Naive thymus-derived CD4-positive, alpha-beta T cell (primary cell): ENCODE results near the gene CCSER1. TPM values are rescaled to one million over a fixed set of nuclear protein-coding genes. Genes with fewer than 3 reads are reported as not detected.
"Not testable (repeated sequence)": the region's sequence is repeated elsewhere in the genome, so short reads cannot be mapped to it uniquely, and the experiment has no call there.

Experiments used
- ATAC-seq: fragments of 150-1000 bp; cut with Tn5 transposase; 2 replicates; pipeline ENCODE4 v1.10.0; 2021; ENCODE audit warnings: mild to moderate bottlenecking, moderate library complexity
- CTCF ChIA-PET: fragments of 350-600 bp; sonication (Branson Sonifier 250); formaldehyde crosslinking; loops from one replicate; lab custom pipeline; 2021; ENCODE audit warnings: antibody characterized with exemption; lab: Charles Lee
- POLR2A ChIA-PET: fragments of 350-600 bp; sonication (Branson Sonifier 250); formaldehyde crosslinking; loops from one replicate; lab custom pipeline; 2021; ENCODE audit warnings: antibody characterized with exemption, inconsistent platforms; lab: Charles Lee
- DNase-seq, 9 donors: peaks; one replicate each; pipeline versions ENCODE4 v3.0.0 to v3.0.0-alpha.2; 2020 to 2022; ENCODE audit warnings: mixed read lengths in 1 of 9
- H3K27ac ChIP-seq: one replicate; pipeline ENCODE4 v1.7.0; 2013; ENCODE audit warnings: mild to moderate bottlenecking, low read depth, low read length, moderate library complexity
- H3K27me3 ChIP-seq, 2 donors: one replicate each; pipeline ENCODE4 v1.7.0; 2013; ENCODE audit warnings: low read length in 2 of 2, mild to moderate bottlenecking in 2 of 2, moderate library complexity in 2 of 2; ENCODE audit not compliant: control insufficient read depth in 2 of 2, insufficient read depth in 2 of 2
- H3K36me3 ChIP-seq, 3 experiments: 1 replicate in 2 of 3; 2 replicates in 1 of 3; pipeline ENCODE4 v1.7.0; 2013; ENCODE audit warnings: low read length in 3 of 3, mild to moderate bottlenecking in 3 of 3, moderate library complexity in 1 of 3; ENCODE audit not compliant: insufficient read depth in 3 of 3, control insufficient read depth in 2 of 3
- H3K4me1 ChIP-seq, 2 donors: one replicate each; pipeline ENCODE4 v1.7.0; 2013; ENCODE audit warnings: low read length in 2 of 2, mild to moderate bottlenecking in 2 of 2, moderate library complexity in 1 of 2; ENCODE audit not compliant: control insufficient read depth in 2 of 2, insufficient read depth in 2 of 2
- H3K4me3 ChIP-seq: 2 replicates; pipeline ENCODE4 v1.7.0; 2013; ENCODE audit warnings: mild to moderate bottlenecking, low read length
- H3K9me3 ChIP-seq, 3 experiments: 1 replicate in 2 of 3; 2 replicates in 1 of 3; pipeline ENCODE4 v1.7.0; 2013; ENCODE audit warnings: low read length in 3 of 3; ENCODE audit not compliant: control insufficient read depth in 2 of 3
- H3K27ac Mint-ChIP-seq, 9 donors: one replicate each; pipeline ENCODE4 v1.8.0; 2020 to 2022; ENCODE audit warnings: mixed read lengths in 9 of 9, mild to moderate bottlenecking in 8 of 9, moderate library complexity in 5 of 9, inconsistent platforms in 2 of 9
- H3K27me3 Mint-ChIP-seq, 5 donors: one replicate each; pipeline ENCODE4 v1.8.0; 2021 to 2022; ENCODE audit warnings: mixed read lengths in 5 of 5, mild to moderate bottlenecking in 1 of 5
- H3K36me3 Mint-ChIP-seq, 5 donors: one replicate each; pipeline ENCODE4 v1.8.0; 2020 to 2022; ENCODE audit warnings: mixed read lengths in 5 of 5, mild to moderate bottlenecking in 3 of 5, inconsistent platforms in 1 of 5
- H3K4me1 Mint-ChIP-seq, 7 donors: one replicate each; pipeline ENCODE4 v1.8.0; 2020 to 2022; ENCODE audit warnings: mixed read lengths in 7 of 7, mild to moderate bottlenecking in 3 of 7, inconsistent platforms in 1 of 7
- H3K4me3 Mint-ChIP-seq, 10 donors: one replicate each; pipeline ENCODE4 v1.8.0; 2020 to 2022; ENCODE audit warnings: mild to moderate bottlenecking in 10 of 10, mixed read lengths in 10 of 10, moderate library complexity in 6 of 10, inconsistent platforms in 2 of 10
- H3K9me3 Mint-ChIP-seq, 11 donors: one replicate each; pipeline ENCODE4 v1.8.0; 2020 to 2022; ENCODE audit warnings: mixed read lengths in 11 of 11, mild to moderate bottlenecking in 4 of 11, inconsistent platforms in 1 of 11, moderate library complexity in 1 of 11
- intact Hi-C, 2 donors: fragments of 100-400 bp; cut with micrococcal nuclease; formaldehyde crosslinking; loops; one replicate each; pipeline ENCODE4 v1.15.1; 2023
- polyA plus RNA-seq, 2 donors: library from polyadenylated mRNA; unstranded; fragments of 300-500 nt; fragmentation: Illumina TruSeq; gene quantifications; one replicate each; pipeline ENCODE4 v1.2.3, GENCODE V29; 2021
- total RNA-seq, 6 experiments: library from RNA in 5 of 6; stranded (reverse) in 5 of 6; gene quantifications; 1 replicate in 5 of 6; 2 replicates in 1 of 6; pipeline ENCODE4 v1.2.3 and lab custom pipeline; 2021 to 2026

The CCSER1 gene
- total and polyA plus RNA-seq, 7 experiments from 2014 or later = 0.30 to 4.0 (median 1.4) TPM; not detected in 3

DNA sequence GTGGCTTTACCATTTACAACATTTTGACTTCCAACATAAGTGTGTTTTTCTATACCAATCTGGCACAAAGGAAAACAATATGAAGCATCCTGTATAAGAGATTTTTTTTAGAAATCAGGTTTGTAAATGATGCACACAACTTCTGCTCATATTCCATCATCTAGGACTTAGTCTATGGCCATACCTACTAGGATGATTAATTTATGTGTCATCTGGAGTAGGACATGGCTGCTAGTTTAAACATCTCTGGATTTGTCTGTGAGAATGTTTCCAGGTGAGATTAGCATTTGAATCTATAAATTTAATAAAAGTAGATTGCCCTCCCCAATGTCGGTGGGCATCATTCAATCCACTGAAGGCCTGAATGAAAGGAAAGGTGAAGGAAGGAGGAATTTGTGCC lies 1493.8 kb downstream of the CCSER1 start:
- Histone ChIP-seq H3K36me3 (no peaks in the 10 kb centered on the region), H3K9me3 (no peaks in the 10 kb centered on the region), H3K27ac (no peak overlapping the region), H3K4me3 (no peak overlapping the region), H3K4me1 (no peaks in the 10 kb centered on the region), H3K27me3 (no peaks in the 10 kb centered on the region)
- CTCF ChIA-PET = no interaction called here
- no peak overlapping the region for H3K27ac Mint-ChIP-seq
- intact Hi-C loops = no loop called here
- no peaks in the 10 kb centered on the region for H3K4me1 Mint-ChIP-seq
- peaks cover 2 to 25% (median 10%) of the 10 kb centered on the region in 11 donors for H3K9me3 Mint-ChIP-seq
- no peaks in the 10 kb centered on the region for H3K27me3 Mint-ChIP-seq
- POLR2A ChIA-PET = no interaction called here
- no peak for ATAC-seq
- DNase-seq = no peak
- H3K36me3 Mint-ChIP-seq = no peaks in the 10 kb centered on the region
- H3K4me3 Mint-ChIP-seq = no peak overlapping the region

DNA sequence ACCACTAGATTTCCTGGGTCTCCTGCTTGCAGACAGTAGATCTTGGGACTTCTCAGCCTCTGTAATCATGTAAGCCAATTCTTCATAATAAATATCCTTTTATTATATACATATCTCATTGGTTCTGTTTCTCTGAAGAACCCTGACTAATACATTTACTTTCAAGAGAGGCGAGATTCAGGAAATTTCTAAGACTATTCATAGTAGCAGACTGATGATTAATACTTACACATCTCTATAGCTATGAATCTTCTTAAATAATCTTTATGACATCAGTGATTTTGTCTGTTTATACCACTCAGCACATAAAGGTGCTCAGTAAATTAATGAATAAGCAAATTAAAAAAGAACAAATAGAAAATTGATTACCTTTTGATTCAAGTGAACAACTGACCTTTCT lies 1494.3 kb downstream of the CCSER1 start:
- POLR2A ChIA-PET = no interaction called here
- Mint-ChIP-seq H3K4me3 (no peak overlapping the region), H3K36me3 (no peaks in the 10 kb centered on the region), H3K27me3 (no peaks in the 10 kb centered on the region), H3K27ac (no peak overlapping the region), H3K4me1 (no peaks in the 10 kb centered on the region), H3K9me3 (peaks cover under 1 to 21% (median 8%) of the 10 kb centered on the region in 11 donors)
- Histone ChIP-seq H3K27me3 (no peaks in the 10 kb centered on the region), H3K4me1 (no peaks in the 10 kb centered on the region), H3K36me3 (no peaks in the 10 kb centered on the region), H3K4me3 (no peak overlapping the region), H3K27ac (no peak overlapping the region), H3K9me3 (no peaks in the 10 kb centered on the region)
- CTCF ChIA-PET = no interaction called here
- ATAC-seq (no peak), DNase-seq (no peak)
- intact Hi-C loops = no loop called here

GRCh38 chr4:91622925-91623602 lies 1495.9 kb downstream of the CCSER1 start:
- DNase-seq = no peak
- Histone ChIP-seq H3K27ac (no peak overlapping the region), H3K27me3 (no peaks in the 10 kb centered on the region), H3K4me3 (no peak overlapping the region), H3K9me3 (no peaks in the 10 kb centered on the region), H3K36me3 (no peaks in the 10 kb centered on the region), H3K4me1 (no peaks in the 10 kb centered on the region)
- CTCF ChIA-PET = no interaction called here
- H3K36me3 Mint-ChIP-seq = no peaks in the 10 kb centered on the region
- H3K4me1 Mint-ChIP-seq = no peaks in the 10 kb centered on the region
- POLR2A ChIA-PET = no interaction called here
- no peak for ATAC-seq
- peaks cover 2 to 23% (median 11%) of the 10 kb centered on the region in 11 donors for H3K9me3 Mint-ChIP-seq
- intact Hi-C loops = no loop called here
- H3K4me3 Mint-ChIP-seq = no peak overlapping the region
- no peaks in the 10 kb centered on the region for H3K27me3 Mint-ChIP-seq
- H3K27ac Mint-ChIP-seq = no peak overlapping the region

DNA sequence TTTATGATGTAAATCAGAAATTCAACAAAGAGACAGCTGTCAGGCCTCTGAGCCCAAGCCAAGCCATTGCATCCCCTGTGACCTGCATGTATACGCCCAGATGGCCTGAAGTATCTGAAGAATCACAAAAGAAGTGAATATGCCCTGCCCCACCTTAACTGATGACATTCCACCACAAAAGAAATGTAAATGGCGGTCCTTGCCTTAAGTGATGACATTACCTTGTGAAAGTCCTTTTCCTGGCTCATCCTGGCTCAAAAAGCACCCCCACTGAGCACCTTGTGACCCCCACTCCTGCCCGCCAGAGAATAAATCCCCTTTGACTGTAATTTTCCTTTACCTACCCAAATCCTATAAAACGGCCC lies 1496.4 kb downstream of the CCSER1 start:
- H3K9me3 ChIP-seq, H3K4me1 ChIP-seq, ATAC-seq, H3K4me1 Mint-ChIP-seq, H3K27me3 Mint-ChIP-seq, H3K36me3 Mint-ChIP-seq, H3K27ac Mint-ChIP-seq, H3K27ac ChIP-seq, H3K36me3 ChIP-seq, H3K4me3 Mint-ChIP-seq, POLR2A ChIA-PET, CTCF ChIA-PET, DNase-seq, intact Hi-C loops, H3K4me3 ChIP-seq, H3K27me3 ChIP-seq: not testable (repeated sequence)
- peaks cover 2 to 23% (median 11%) of the 10 kb centered on the region in 11 donors for H3K9me3 Mint-ChIP-seq

DNA sequence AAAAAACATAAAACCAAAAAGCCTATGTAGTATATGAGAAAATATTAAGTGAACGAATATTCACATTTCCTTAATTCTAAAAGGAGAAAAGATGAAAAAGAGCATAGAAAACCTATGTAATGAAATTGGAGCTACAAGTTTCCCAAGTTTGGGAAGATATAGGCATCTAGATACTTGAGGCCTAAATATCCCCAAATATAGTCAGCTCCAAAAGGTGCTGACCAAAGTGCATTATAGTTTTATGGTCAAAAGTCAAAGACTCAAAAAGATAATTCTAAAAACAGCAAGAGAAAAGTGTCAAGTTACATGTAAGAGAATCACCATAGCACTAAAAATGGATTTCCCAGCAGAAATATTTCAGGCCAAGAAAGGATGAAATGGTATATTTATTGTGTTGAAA lies 1502.9 kb downstream of the CCSER1 start:
- H3K27ac Mint-ChIP-seq = no peak overlapping the region
- no peaks in the 10 kb centered on the region for H3K4me1 Mint-ChIP-seq
- intact Hi-C loops = no loop called here
- DNase-seq = no peak
- H3K4me3 Mint-ChIP-seq = no peak overlapping the region
- Histone ChIP-seq H3K4me1 (no peaks in the 10 kb centered on the region), H3K4me3 (no peak overlapping the region), H3K27ac (no peak overlapping the region), H3K27me3 (no peaks in the 10 kb centered on the region), H3K9me3 (no peaks in the 10 kb centered on the region), H3K36me3 (no peaks in the 10 kb centered on the region)
- POLR2A ChIA-PET = no interaction called here
- no peaks in the 10 kb centered on the region for H3K36me3 Mint-ChIP-seq
- no peaks in the 10 kb centered on the region for H3K27me3 Mint-ChIP-seq
- peaks cover 0 to 24% (median 14%) of the 10 kb centered on the region in 11 donors for H3K9me3 Mint-ChIP-seq
- no peak for ATAC-seq
- CTCF ChIA-PET = no interaction called here

DNA sequence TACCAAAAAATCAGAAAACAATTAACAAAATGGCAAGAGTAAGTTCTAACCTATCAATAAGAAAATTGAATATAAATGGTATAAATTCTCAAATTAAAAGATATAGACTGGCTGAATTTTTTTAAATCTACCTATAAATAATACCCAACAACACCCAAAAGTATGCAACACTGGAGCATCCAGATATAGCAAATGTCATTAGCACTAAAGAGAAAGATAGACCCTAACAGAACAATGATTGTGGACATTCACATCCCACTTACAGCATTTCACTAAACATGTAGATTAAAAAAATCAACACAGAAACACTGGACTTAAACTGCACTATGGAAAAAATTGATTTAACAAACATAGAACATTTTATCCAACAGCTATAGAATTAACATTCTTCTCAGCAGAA lies 1503.6 kb downstream of the CCSER1 start:
- Histone ChIP-seq H3K4me3 (no peak overlapping the region), H3K27me3 (no peaks in the 10 kb centered on the region), H3K4me1 (no peaks in the 10 kb centered on the region), H3K36me3 (no peaks in the 10 kb centered on the region), H3K9me3 (no peaks in the 10 kb centered on the region), H3K27ac (no peak overlapping the region)
- Mint-ChIP-seq H3K27ac (no peak overlapping the region), H3K36me3 (peaks cover 0 to 1% (median 0%) of the 10 kb centered on the region in 5 donors), H3K27me3 (no peaks in the 10 kb centered on the region), H3K4me3 (no peak overlapping the region), H3K9me3 (peaks cover 0 to 26% (median 9%) of the 10 kb centered on the region in 11 donors), H3K4me1 (no peaks in the 10 kb centered on the region)
- ChIA-PET POLR2A (no interaction called here), CTCF (no interaction called here)
- intact Hi-C loops = no loop called here
- ATAC-seq (no peak), DNase-seq (no peak)

DNA sequence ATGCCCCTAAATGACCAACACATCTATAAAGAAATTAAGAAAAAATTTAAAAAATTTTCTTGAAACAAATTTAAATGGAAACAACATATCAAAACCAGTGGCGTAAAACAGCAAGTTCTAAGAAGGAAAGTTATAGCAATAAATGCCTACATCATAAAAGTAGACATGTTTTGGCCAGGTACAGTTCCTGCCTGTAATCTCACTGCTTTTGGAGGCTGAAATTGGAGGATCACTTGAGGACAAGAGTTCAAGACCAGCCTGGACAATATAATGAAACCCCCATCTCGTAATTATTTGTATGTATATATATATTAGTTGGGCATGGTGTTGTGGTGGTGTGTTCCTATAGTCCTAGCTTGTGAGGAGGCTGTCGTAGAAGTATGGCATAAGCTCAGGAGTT lies 1504.1 kb downstream of the CCSER1 start:
- Histone ChIP-seq H3K4me1 (no peaks in the 10 kb centered on the region), H3K27me3 (no peaks in the 10 kb centered on the region), H3K4me3 (no peak overlapping the region), H3K27ac (no peak overlapping the region), H3K36me3 (no peaks in the 10 kb centered on the region), H3K9me3 (no peaks in the 10 kb centered on the region)
- intact Hi-C loops = no loop called here
- ATAC-seq (no peak), DNase-seq (no peak)
- Mint-ChIP-seq H3K27me3 (no peaks in the 10 kb centered on the region), H3K9me3 (peaks cover 0 to 29% (median 12%) of the 10 kb centered on the region in 11 donors), H3K27ac (no peak overlapping the region), H3K4me3 (no peak overlapping the region), H3K36me3 (peaks cover 0 to 4% (median 0%) of the 10 kb centered on the region in 5 donors), H3K4me1 (no peaks in the 10 kb centered on the region)
- ChIA-PET CTCF (no interaction called here), POLR2A (no interaction called here)
